ENCODE measurements around the gene RTBDN.

DNA sequence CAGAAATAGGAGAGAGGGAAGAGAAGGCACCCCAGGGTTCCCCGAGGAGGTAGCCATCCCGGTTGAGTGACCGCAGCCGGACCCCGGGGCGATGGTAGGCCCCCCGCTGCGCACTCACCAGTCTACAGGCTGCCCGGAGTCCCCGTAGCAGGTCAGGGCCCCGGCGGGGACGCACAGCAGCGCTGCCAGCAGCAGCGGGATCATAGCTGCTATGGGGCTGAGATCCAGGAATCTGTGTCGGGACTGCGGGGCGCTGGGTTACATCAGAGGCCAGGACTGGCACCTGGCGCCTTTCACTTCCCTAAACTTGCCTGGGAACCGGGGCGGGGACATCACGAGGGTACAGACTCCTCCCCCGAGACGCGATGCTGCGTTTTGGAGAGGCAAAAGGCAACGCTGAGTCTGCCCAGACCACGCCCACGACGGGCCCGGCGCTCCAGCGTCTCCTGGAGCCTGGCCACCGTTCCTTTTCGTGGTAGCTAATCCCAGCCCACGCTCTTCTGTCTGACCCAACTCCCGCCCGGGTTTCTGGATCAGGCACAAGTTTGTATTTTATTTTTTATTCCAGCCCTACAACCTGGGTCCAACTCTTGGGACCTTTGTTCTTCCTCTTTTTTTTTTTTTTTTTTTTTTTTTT lies 46.9 kb upstream of the RTBDN start, which contains the start of gene DNASE2:
- TF ChIP-seq, protein P1, sequence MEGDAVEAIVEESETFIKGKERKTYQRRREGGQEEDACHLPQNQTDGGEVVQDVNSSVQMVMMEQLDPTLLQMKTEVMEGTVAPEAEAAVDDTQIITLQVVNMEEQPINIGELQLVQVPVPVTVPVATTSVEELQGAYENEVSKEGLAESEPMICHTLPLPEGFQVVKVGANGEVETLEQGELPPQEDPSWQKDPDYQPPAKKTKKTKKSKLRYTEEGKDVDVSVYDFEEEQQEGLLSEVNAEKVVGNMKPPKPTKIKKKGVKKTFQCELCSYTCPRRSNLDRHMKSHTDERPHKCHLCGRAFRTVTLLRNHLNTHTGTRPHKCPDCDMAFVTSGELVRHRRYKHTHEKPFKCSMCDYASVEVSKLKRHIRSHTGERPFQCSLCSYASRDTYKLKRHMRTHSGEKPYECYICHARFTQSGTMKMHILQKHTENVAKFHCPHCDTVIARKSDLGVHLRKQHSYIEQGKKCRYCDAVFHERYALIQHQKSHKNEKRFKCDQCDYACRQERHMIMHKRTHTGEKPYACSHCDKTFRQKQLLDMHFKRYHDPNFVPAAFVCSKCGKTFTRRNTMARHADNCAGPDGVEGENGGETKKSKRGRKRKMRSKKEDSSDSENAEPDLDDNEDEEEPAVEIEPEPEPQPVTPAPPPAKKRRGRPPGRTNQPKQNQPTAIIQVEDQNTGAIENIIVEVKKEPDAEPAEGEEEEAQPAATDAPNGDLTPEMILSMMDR (IDR thresholded peaks at IDR 0.05), result no peak
- peak; percentile 49 to 87 for TF ChIP-seq POLR2A (IDR thresholded peaks at IDR 0.05)
